Activated CD4-positive, CD25-positive, alpha-beta regulatory T cell treated with anti-CD3 and anti-CD28 coated beads, Interleukin-2, amount 50 U/mL, for 16 hours (primary cell): ENCODE data around the gene CCDC185.

Experiments
- DNase-seq: peaks from one replicate; pipeline ENCODE4 v3.0.0-alpha.2; 2020; ENCODE audit warnings: low read depth, low spot score

The CCDC185 gene

GRCh38 chr1:223429821-223430220, 36.6 kb downstream of the CCDC185 start:
- no peak for DNase-seq

GRCh38 chr1:223430236-223430635, 37.0 kb downstream of the CCDC185 start:
- DNase-seq: no peak

GRCh38 chr1:223437151-223437550, 43.9 kb downstream of the CCDC185 start:
- no peak for DNase-seq

GRCh38 chr1:223443397-223443796, 50.2 kb downstream of the CCDC185 start:
- no peak for DNase-seq

GRCh38 chr1:223444411-223444810, 51.2 kb downstream of the CCDC185 start:
- no peak for DNase-seq
